SU-DHL-6 (cell line): ENCODE data around the gene ATP2B2.

Source experiments
- H2AFZ ChIP-seq: fragments of 200-600 bp; sonication (generic); 2 replicates; pipeline ENCODE4 v1.6.1; 2014; ENCODE audit warnings: low read depth, mild to moderate bottlenecking, moderate library complexity, mixed read lengths, antibody characterized with exemption, low read length; ENCODE audit not compliant: severe bottlenecking
- H3F3A ChIP-seq: fragments of 200-600 bp; shearing (Covaris generic); 2 replicates; pipeline ENCODE4 v1.6.0; 2016; ENCODE audit warnings: antibody characterized with exemption, mild to moderate bottlenecking; ENCODE audit not compliant: insufficient read depth
- H3K27ac ChIP-seq: fragments of 200-600 bp; sonication (generic); 2 replicates; pipeline ENCODE4 v1.5.1; 2016; ENCODE audit warnings: low read depth, mild to moderate bottlenecking, low read length, moderate library complexity, mixed read lengths
- H3K27me3 ChIP-seq: fragments of 200-600 bp; sonication (generic), shearing (Covaris generic); 2 replicates; pipeline ENCODE4 v1.6.0; 2014; ENCODE audit warnings: mild to moderate bottlenecking, low read length
- H3K36me3 ChIP-seq: fragments of 200-600 bp; sonication (generic); 2 replicates; pipeline ENCODE4 v1.6.1; 2014; ENCODE audit warnings: mild to moderate bottlenecking, low read length, mixed read lengths
- H3K4me2 ChIP-seq: fragments of 300-600, 200-600 bp; shearing (Covaris generic), sonication (generic); 2 replicates; pipeline ENCODE4 v1.6.0; 2014; ENCODE audit warnings: low read length, low read depth, mild to moderate bottlenecking; ENCODE audit not compliant: poor library complexity, severe bottlenecking
- H3K4me3 ChIP-seq: fragments of 200-600 bp; sonication (generic); 2 replicates; pipeline ENCODE4 v1.5.1; 2014; ENCODE audit warnings: antibody characterized with exemption, low read length, mild to moderate bottlenecking, mixed read lengths; ENCODE audit not compliant: insufficient read depth, poor library complexity, severe bottlenecking
- H3K79me2 ChIP-seq: fragments of 200-600 bp; sonication (generic); 2 replicates; pipeline ENCODE4 v1.6.1; 2014; ENCODE audit warnings: mild to moderate bottlenecking, low read length, moderate library complexity; ENCODE audit not compliant: insufficient read depth
- H3K9ac ChIP-seq: fragments of 200-600 bp; sonication (generic); 2 replicates; pipeline ENCODE4 v1.7.0; 2014; ENCODE audit warnings: mild to moderate bottlenecking, low read length
- H3K9me2 ChIP-seq: fragments of 200-600 bp; sonication (generic); replicated peaks from 2 replicates; pipeline ENCODE4 v1.6.1; 2014; ENCODE audit warnings: low read length; ENCODE audit not compliant: insufficient read depth
- H3K9me3 ChIP-seq: fragments of 200-600 bp; sonication (generic); 2 replicates; pipeline ENCODE4 v1.6.1; 2014; ENCODE audit warnings: low read length, mixed read lengths; ENCODE audit not compliant: insufficient read depth
- H4K20me1 ChIP-seq: fragments of 200-600 bp; sonication (generic); 2 replicates; pipeline ENCODE4 v1.6.1; 2014; ENCODE audit warnings: low read depth, mild to moderate bottlenecking, antibody characterized with exemption, low read length, moderate library complexity, mixed read lengths
- CTCF ChIP-seq: fragments of 200-600 bp; sonication (generic); IDR thresholded peaks from one replicate; pipeline ENCODE4 v1.5.1; 2017; ENCODE audit warnings: antibody characterized with exemption, mild to moderate bottlenecking, low read length, moderate library complexity; ENCODE audit not compliant: insufficient read depth, poor library complexity, severe bottlenecking
- EZH2phosphoT487 ChIP-seq: fragments of 200-600 bp; sonication (generic), shearing (Covaris generic); conservative IDR thresholded peaks from 2 replicates; pipeline ENCODE4 v1.6.1; 2018; ENCODE audit warnings: mild to moderate bottlenecking, antibody characterized with exemption, low read length, moderate library complexity, mixed read lengths

The ATP2B2 gene

DNA sequence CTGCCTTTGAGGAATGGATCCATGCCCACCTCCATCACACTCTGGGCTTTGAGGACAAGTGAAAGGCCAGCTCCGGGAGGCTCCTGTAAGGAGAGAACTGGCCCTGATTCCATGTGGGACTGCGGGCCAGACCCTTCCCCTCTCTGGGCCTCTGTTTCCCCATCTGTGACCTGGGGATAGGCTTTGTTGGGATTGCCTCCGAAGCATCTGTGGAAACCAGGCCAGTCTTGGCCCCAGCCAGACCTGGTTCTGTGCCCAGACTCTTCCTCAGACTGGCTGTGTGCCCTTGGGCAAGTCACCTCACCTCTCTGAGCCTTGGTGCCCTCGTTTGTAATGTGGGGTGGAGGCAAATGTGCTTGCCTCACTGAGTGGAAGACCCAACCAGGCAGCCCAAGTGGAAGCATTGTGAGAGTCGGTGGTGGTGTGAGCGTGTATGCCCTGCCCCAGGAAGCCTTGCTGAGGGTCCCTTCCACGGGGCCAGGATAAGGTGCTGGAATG is 163.4 kb downstream of the ATP2B2 start:
- Histone ChIP-seq H3K9me2 (no peaks in the 10 kb centered on the region), H3K27ac (no peak overlapping the region), H3K4me3 (no peak overlapping the region), H3K9me3 (no peaks in the 10 kb centered on the region), H4K20me1 (no peaks in the 10 kb centered on the region), H3K4me2 (no peak overlapping the region), H3K79me2 (no peaks in the 10 kb centered on the region), H2AFZ (no peak overlapping the region), H3K9ac (no peak overlapping the region), H3K27me3 (no peaks in the 10 kb centered on the region), H3K36me3 (no peaks in the 10 kb centered on the region), H3F3A (no peaks in the 10 kb centered on the region)
- TF ChIP-seq CTCF (no peak), EZH2phosphoT487 (no peak)

GRCh38 chr3:10340476-10340875 is 164.9 kb downstream of the ATP2B2 start:
- H3K4me2 ChIP-seq: no peak overlapping the region
- H3K79me2 ChIP-seq: no peaks in the 10 kb centered on the region
- no peak overlapping the region for H2AFZ ChIP-seq
- H3K27me3 ChIP-seq: no peaks in the 10 kb centered on the region
- H3K36me3 ChIP-seq: no peaks in the 10 kb centered on the region
- no peaks in the 10 kb centered on the region for H3F3A ChIP-seq
- TF ChIP-seq EZH2phosphoT487 (no peak), CTCF (no peak)
- no peak overlapping the region for H3K9ac ChIP-seq
- H3K27ac ChIP-seq: no peak overlapping the region
- no peak overlapping the region for H3K4me3 ChIP-seq
- no peaks in the 10 kb centered on the region for H4K20me1 ChIP-seq
- H3K9me2 ChIP-seq: no peaks in the 10 kb centered on the region
- H3K9me3 ChIP-seq: no peaks in the 10 kb centered on the region

GRCh38 chr3:10340046-10340445 is 165.3 kb downstream of the ATP2B2 start:
- no peak overlapping the region for H3K4me3 ChIP-seq
- H3K79me2 ChIP-seq: no peaks in the 10 kb centered on the region
- no peak overlapping the region for H3K4me2 ChIP-seq
- H4K20me1 ChIP-seq: no peaks in the 10 kb centered on the region
- no peaks in the 10 kb centered on the region for H3K9me3 ChIP-seq
- no peak overlapping the region for H3K9ac ChIP-seq
- H3F3A ChIP-seq: no peaks in the 10 kb centered on the region
- no peaks in the 10 kb centered on the region for H3K9me2 ChIP-seq
- no peaks in the 10 kb centered on the region for H3K36me3 ChIP-seq
- no peaks in the 10 kb centered on the region for H3K27me3 ChIP-seq
- TF ChIP-seq EZH2phosphoT487 (no peak), CTCF (no peak)
- H2AFZ ChIP-seq: no peak overlapping the region
- no peak overlapping the region for H3K27ac ChIP-seq
